Large intestine (tissue), 3 donors: ENCODE data around the gene ITPK1. TPM values are rescaled to one million over a fixed set of nuclear protein-coding genes. Genes with fewer than 3 reads are reported as not detected.
A peak's percentile ranks its signal among the peaks of the same experiment; 100 is the strongest.

Experiments
- DNase-seq, 2 donors: peaks; one replicate each; pipeline versions ENCODE4 v3.0.0 to v3.0.0-alpha.2; 2013
- H3K27ac ChIP-seq: one replicate; pipeline ENCODE4 v1.5.1; 2013; ENCODE audit warnings: low read length
- H3K27me3 ChIP-seq: 2 replicates; pipeline ENCODE4 v1.6.1; 2013; ENCODE audit warnings: low read length; ENCODE audit not compliant: control insufficient read depth, insufficient read depth
- H3K36me3 ChIP-seq: 2 replicates; pipeline ENCODE4 v1.6.1; 2013; ENCODE audit warnings: low read length; ENCODE audit not compliant: control insufficient read depth, insufficient read depth
- H3K4me1 ChIP-seq: one replicate; pipeline ENCODE4 v1.6.1; 2013; ENCODE audit warnings: low read length; ENCODE audit not compliant: control insufficient read depth, insufficient read depth
- H3K4me3 ChIP-seq: one replicate; pipeline ENCODE4 v1.5.1; 2013; ENCODE audit warnings: low read length
- H3K9me3 ChIP-seq: one replicate; pipeline ENCODE4 v1.6.1; 2013; ENCODE audit warnings: mild to moderate bottlenecking, low read depth, low read length, moderate library complexity; ENCODE audit not compliant: control insufficient read depth
- WGBS: methylation state at CpG from one replicate; pipeline ENCODE4 v1.1.5; 2013; ENCODE audit warnings: low lambda C conversion rate; ENCODE audit not compliant: insufficient coverage; 5-methylcytosine and 5-hydroxymethylcytosine counted together
- polyA plus RNA-seq: library from polyadenylated mRNA; unstranded; fragments of 120-200 nt; gene quantifications from one replicate; pipeline ENCODE4 v1.2.1, GENCODE V29; 2013

Gene ITPK1
- polyA plus RNA-seq, 1 donor = 139 TPM

DNA sequence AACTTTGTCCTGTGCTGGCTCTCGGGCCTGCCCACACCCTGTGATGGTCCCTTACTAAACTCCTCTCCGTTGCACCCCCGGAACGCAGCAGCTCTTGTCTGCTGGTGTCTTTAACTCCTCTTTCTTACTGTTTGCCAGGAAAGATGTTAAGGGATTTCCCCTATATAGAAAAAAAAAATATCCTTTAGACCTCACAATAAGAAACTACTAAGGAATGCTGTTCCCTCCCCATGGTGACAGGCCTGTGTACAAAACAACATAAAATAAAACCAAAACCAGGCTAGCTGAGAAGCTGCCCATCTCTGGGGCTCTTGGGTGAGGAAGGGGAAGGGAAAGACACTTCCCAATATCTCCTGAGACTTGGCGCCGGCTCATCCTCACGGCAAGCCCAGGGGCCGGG lies 97.4 kb downstream of the ITPK1 start:
- no peaks in the 10 kb centered on the region for H3K9me3 ChIP-seq
- WGBS = no CpG with 5 or more reads among the region's 8 CpGs
- DNase-seq = peak in 1 of 2 donors; percentile 58

DNA sequence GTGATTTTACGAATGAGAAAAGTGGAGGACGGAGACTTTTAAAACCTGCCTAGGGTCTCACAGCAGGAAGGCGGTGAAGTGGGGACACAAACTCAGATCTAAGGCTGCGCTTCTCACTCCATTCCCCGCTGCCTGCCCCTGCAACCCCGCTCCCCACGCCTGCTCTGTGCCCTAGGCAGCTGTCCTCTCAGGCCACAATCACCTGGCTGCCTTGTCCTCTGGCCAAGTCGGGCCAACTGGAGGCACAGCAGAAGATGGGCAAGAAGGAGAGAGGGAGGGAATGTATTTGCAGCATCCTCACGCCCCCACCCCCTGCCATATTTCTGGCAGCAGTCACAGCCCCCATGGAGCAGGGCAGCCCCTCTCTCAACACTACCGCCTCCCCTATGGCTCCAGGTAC lies 97.8 kb downstream of the ITPK1 start:
- Histone ChIP-seq H3K36me3 (peaks cover 28% of the 10 kb centered on the region), H3K9me3 (no peaks in the 10 kb centered on the region), H3K4me1 (peaks cover 61% of the 10 kb centered on the region), H3K4me3 (no peak overlapping the region), H3K27ac (no peak overlapping the region), H3K27me3 (no peaks in the 10 kb centered on the region)
- DNase-seq = no peak
- WGBS = no CpG with 5 or more reads among the region's 10 CpGs

More for the DNA sequence above, 97.4 kb downstream of the ITPK1 start:
- Histone ChIP-seq H3K36me3 (peaks cover 28% of the 10 kb centered on the region), H3K27me3 (no peaks in the 10 kb centered on the region), H3K4me1 (peaks cover 61% of the 10 kb centered on the region), H3K27ac (peak overlapping the region; percentile 46), H3K4me3 (no peak overlapping the region)

DNA sequence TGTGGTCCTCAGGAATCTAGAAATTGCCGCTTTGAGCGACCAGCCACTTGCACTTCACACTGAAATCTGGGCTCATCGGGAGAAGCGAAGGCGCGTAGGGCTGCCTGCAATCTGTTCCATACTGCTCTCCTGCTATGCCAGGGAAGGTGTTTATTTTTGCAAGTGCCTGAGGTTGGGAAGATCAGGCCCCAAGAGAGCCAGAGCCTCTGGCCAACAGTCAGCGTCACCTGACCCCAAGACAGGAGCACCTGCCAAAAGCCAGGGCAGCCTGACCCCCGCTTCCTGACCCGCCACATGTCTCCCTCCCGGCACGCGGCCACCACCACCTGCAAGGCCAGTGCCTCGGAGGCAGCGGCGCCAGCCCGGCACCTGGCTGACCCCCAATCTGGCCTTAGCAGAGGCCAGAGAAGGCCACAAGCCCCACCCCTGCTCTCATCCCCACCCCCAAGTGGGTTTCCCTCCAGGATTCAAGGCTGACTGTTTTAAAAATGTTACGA lies 98.4 kb downstream of the ITPK1 start:
- no CpG with 5 or more reads among the region's 17 CpGs for WGBS
- Histone ChIP-seq H3K4me3 (no peak overlapping the region), H3K4me1 (peaks cover 66% of the 10 kb centered on the region), H3K27ac (no peak overlapping the region), H3K27me3 (no peaks in the 10 kb centered on the region), H3K36me3 (peaks cover 28% of the 10 kb centered on the region), H3K9me3 (no peaks in the 10 kb centered on the region)
- DNase-seq = no peak

DNA sequence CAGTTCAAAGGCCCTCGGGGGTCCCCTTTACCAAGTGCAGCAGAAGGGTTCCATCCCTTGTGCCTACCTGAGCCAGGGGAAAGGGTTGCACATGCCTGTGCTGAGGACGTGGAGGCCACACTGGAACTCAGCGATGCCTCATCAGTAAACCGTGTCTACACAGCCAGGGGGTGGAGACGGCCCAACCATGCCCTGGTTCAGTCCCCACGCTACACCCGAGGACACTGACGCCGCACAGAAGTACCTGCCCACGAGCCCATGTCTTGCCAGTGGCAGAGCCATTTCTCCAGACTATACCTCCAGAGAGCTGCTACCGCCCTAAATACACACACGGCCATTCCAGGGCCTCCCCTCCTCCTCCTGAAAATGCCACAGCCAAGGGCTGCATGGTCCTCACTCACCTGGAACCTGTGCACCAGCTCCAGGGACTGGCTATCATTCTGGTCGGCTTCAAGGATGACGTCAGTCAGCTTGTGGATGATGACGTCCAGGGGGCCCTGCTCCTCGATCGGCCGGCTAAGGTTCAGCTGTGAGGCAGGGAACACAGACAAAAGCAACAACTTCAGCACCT lies 99.4 kb downstream of the ITPK1 start:
- no peak overlapping the region for H3K27ac ChIP-seq
- no CpG with 5 or more reads among the region's 18 CpGs for WGBS
- peaks cover 28% of the 10 kb centered on the region for H3K36me3 ChIP-seq
- no peaks in the 10 kb centered on the region for H3K27me3 ChIP-seq
- peaks cover 69% of the 10 kb centered on the region for H3K4me1 ChIP-seq
- no peak overlapping the region for H3K4me3 ChIP-seq
- DNase-seq = peak in 1 of 2 donors; percentile 56
- no peaks in the 10 kb centered on the region for H3K9me3 ChIP-seq

DNA sequence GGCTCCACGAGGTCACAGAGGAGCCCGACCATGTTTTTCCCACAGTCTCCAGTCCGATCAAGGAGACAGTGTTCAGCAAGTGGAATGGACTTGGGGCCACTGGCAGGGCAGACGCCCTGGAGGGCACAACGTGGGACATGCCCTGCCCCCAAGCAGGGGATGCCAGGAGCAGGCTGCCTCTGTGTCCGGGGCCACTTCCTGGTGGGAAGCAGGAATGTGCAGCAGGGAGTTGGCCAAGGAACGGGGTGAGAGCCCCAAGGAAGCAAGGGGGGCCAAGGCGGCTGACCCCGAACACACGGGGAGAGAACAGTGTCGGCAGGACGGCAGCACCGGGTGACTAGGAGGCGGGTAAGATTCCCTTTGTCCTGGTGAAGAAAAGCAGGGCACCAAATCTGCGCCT lies 100.2 kb downstream of the ITPK1 start:
- Histone ChIP-seq H3K4me1 (peaks cover 72% of the 10 kb centered on the region), H3K4me3 (no peak overlapping the region), H3K9me3 (no peaks in the 10 kb centered on the region), H3K27me3 (no peaks in the 10 kb centered on the region), H3K36me3 (peaks cover 28% of the 10 kb centered on the region), H3K27ac (no peak overlapping the region)
- no CpG with 5 or more reads among the region's 15 CpGs for WGBS
- DNase-seq = no peak

DNA sequence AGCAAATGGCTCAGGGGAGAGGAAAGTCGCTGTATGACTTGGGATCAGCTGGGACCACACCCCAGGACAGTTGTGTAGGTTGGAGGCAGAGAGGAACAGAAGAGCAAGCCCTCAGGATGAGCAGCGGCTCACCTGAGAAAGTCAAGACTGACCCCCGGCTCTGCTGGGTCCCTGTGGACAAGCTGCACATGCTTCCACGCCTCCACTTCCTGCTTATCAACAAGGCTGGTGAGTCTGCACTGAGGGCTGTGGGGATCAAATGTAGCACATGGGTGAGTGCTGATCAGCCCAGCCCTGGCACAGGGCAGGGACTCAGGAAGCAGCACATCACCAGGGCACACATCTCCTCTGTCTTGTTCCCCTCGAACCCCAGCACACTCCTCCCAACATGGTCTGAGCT lies 100.7 kb downstream of the ITPK1 start:
- Histone ChIP-seq H3K27me3 (no peaks in the 10 kb centered on the region), H3K4me1 (peaks cover 72% of the 10 kb centered on the region), H3K9me3 (no peaks in the 10 kb centered on the region), H3K4me3 (no peak overlapping the region), H3K36me3 (peaks cover 30% of the 10 kb centered on the region), H3K27ac (no peak overlapping the region)
- no CpG with 5 or more reads among the region's 5 CpGs for WGBS
- DNase-seq = no peak

DNA sequence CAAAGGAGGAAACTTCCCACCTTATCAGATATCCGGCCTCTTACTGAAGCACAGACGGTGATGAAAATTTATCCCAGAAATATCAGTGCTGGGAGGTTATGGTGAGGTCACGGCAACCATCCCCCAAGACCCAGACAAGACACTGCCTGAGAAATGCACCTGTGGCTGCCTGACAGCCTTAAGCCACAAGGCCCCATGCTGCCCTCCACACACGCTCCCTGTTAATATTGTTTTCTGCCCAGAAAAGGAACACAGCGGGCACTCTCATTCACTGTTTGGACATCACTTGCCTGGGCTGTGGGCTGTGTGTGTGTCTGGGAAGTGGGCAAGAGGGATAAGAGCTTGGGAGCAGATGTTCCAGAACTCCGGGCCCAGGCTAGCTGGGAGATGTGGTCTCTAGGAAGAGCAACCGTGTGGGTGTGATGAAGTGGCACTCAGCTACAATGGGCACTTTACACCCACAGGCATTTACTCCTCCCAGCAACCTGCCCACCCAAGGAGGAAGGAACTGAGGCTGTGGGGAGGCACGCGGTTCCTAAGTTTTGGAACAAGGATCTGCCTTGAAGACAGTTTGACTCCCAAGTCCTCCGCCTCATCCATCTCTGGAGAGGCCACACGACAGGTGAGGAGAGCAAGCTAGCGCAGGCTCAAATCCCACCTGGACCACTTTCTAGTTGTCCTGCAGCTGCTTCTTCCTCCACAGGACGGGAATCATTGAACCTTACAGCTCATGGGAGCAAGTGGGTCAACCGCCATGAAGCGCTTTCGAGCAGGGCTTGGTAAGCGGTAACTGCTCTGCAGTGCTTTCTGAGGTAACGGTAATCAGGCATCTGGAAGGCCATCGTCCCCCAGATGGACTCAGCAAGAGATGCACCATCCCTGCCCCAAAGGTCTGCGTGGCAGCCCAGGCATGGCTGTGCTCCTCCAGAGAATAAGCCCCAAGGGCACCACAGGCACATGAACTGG lies 101.4 kb downstream of the ITPK1 start:
- Histone ChIP-seq H3K4me3 (no peak overlapping the region), H3K9me3 (no peaks in the 10 kb centered on the region), H3K36me3 (peaks cover 38% of the 10 kb centered on the region), H3K27me3 (no peaks in the 10 kb centered on the region), H3K4me1 (peaks cover 69% of the 10 kb centered on the region), H3K27ac (peak overlapping the region; percentile 88)
- no CpG with 5 or more reads among the region's 20 CpGs for WGBS
- no peak for DNase-seq

DNA sequence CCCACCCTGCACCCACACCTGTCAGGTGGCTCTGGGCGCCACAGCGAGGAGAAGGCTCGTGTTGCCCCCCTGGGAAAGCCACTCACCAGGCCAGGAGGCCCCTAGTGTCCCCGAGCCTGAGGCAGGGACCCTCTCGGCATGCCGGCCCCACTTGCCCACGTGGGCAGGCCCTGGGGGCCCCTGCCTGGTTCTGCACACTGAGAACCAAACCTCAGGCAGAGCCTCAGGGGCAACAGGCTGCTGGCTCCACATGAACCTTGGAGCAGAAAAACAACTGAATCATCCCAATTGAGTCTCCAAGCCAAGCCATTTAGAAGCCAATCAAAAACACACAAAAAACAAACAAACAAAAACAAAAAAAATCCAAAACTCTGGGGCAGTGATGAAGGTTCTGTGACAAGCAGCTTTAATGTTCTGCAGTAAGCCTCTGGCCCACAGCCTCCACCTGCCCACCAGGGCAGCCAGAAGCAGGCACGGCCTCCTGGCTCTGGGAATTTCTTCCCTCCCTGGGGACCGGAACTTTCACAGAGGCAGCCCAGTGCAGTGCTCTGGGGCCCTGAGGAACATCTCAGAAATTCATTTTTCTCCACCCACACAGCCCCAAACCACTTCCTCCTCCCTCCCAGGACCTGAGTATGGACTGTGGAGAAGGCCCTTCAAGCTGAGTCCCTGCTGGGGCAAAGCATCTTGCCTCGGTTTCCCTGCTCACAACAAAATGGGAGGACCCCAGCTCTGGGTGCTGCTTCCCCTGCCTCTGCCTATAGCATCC lies 102.6 kb downstream of the ITPK1 start:
- H3K27ac ChIP-seq = peak overlapping the region; percentile 88
- WGBS = no CpG with 5 or more reads among the region's 10 CpGs
- no peak for DNase-seq
- peaks cover 39% of the 10 kb centered on the region for H3K36me3 ChIP-seq
- no peak overlapping the region for H3K4me3 ChIP-seq
- no peaks in the 10 kb centered on the region for H3K27me3 ChIP-seq
- H3K9me3 ChIP-seq = no peaks in the 10 kb centered on the region
- H3K4me1 ChIP-seq = peaks cover 62% of the 10 kb centered on the region

DNA sequence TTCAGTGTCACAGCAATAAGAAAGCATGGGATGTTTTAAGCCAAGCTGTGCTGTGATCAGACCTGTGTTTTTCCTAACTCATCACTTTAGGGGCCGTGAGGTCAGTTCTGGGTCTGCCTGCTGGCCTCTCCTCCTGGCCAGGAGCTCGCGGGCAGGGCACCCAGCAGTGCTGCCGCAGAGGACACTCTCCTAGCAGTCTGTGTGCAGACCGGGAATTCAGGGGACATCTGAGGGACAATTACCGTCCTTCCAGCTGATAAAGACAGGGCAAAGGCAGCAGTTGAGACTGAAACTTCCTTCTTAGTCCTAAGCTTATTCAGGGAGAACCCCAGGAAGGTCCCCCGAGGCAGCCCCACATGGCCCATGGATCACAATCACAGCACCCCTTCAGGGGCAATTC lies 103.2 kb downstream of the ITPK1 start:
- WGBS = no CpG with 5 or more reads among the region's 7 CpGs
- peak overlapping the region; percentile 88 for H3K27ac ChIP-seq
- peak in 1 of 2 donors; percentile 82 for DNase-seq

More for the DNA sequence above, 103.2 kb downstream of the ITPK1 start:
- H3K4me1 ChIP-seq = peaks cover 62% of the 10 kb centered on the region
- H3K4me3 ChIP-seq = no peak overlapping the region
- H3K36me3 ChIP-seq = peaks cover 39% of the 10 kb centered on the region
- H3K27me3 ChIP-seq = no peaks in the 10 kb centered on the region
- no peaks in the 10 kb centered on the region for H3K9me3 ChIP-seq
